Ishikawa (cell line): Measurements from ENCODE around the gene SPIN3.

Source experiments
- CEBPB ChIP-seq: IDR thresholded peaks from 2 replicates; pipeline ENCODE4 v1.6.1; 2012
- CREB1 ChIP-seq: IDR thresholded peaks from 2 replicates; pipeline ENCODE4 v1.6.1; 2012; ENCODE audit warnings: low read depth
- EGR1 ChIP-seq: IDR thresholded peaks from 2 replicates; pipeline ENCODE4 v1.6.1; 2012
- EP300 ChIP-seq: IDR thresholded peaks from 2 replicates; pipeline ENCODE4 v1.6.1; 2012; ENCODE audit warnings: borderline replicate concordance
- MAX ChIP-seq: IDR thresholded peaks from 2 replicates; pipeline ENCODE4 v1.6.1; 2012
- NFIC ChIP-seq: IDR thresholded peaks from 2 replicates; pipeline ENCODE4 v1.6.1; 2012
- RAD21 ChIP-seq: IDR thresholded peaks from 2 replicates; pipeline ENCODE4 v1.6.1; 2012; ENCODE audit warnings: low read depth
- TAF1 ChIP-seq: IDR thresholded peaks from 2 replicates; pipeline ENCODE4 v1.6.1; 2012; ENCODE audit warnings: low read depth, mild to moderate bottlenecking
- TCF12 ChIP-seq: IDR thresholded peaks from 2 replicates; pipeline ENCODE4 v1.6.1; 2012; ENCODE audit warnings: low read depth
- TEAD4 ChIP-seq: IDR thresholded peaks from 2 replicates; pipeline ENCODE4 v1.6.1; 2012
- USF1 ChIP-seq: IDR thresholded peaks from 2 replicates; pipeline ENCODE4 v1.6.1; 2012
- YY1 ChIP-seq: IDR thresholded peaks from 2 replicates; pipeline ENCODE4 v1.6.1; 2012; ENCODE audit warnings: low read depth
- TF ChIP-seq, protein P1 (sequence below): IDR thresholded peaks from 2 replicates; pipeline ENCODE4 v1.6.1; 2012; ENCODE audit warnings: low read depth, mild to moderate bottlenecking

DNA sequence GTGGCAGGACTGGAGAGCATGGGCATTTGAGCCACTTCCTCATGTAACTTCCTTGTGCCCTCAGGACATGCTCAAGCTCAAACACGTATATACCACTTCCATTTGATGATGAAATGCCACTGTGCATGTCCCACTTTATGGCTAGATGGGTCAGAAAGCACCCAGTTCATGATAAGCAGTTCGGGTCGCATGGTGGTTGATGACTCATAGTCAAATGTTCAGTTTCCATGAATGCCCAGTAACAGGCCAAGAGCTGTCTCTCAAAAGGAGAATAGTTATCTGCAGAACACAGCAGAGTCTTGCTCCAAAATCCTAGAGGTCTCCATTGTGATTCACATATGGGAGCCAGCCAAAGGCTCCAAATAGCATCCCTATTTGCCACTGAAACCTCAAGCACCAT lies 48.9 kb upstream of the SPIN3 start:
- no peak for TF ChIP-seq TAF1
- no peak for TF ChIP-seq EP300
- TF ChIP-seq MAX = no peak
- TF ChIP-seq, protein P1, sequence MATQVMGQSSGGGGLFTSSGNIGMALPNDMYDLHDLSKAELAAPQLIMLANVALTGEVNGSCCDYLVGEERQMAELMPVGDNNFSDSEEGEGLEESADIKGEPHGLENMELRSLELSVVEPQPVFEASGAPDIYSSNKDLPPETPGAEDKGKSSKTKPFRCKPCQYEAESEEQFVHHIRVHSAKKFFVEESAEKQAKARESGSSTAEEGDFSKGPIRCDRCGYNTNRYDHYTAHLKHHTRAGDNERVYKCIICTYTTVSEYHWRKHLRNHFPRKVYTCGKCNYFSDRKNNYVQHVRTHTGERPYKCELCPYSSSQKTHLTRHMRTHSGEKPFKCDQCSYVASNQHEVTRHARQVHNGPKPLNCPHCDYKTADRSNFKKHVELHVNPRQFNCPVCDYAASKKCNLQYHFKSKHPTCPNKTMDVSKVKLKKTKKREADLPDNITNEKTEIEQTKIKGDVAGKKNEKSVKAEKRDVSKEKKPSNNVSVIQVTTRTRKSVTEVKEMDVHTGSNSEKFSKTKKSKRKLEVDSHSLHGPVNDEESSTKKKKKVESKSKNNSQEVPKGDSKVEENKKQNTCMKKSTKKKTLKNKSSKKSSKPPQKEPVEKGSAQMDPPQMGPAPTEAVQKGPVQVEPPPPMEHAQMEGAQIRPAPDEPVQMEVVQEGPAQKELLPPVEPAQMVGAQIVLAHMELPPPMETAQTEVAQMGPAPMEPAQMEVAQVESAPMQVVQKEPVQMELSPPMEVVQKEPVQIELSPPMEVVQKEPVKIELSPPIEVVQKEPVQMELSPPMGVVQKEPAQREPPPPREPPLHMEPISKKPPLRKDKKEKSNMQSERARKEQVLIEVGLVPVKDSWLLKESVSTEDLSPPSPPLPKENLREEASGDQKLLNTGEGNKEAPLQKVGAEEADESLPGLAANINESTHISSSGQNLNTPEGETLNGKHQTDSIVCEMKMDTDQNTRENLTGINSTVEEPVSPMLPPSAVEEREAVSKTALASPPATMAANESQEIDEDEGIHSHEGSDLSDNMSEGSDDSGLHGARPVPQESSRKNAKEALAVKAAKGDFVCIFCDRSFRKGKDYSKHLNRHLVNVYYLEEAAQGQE = no peak
- no peak for TF ChIP-seq CEBPB
- TF ChIP-seq RAD21 = no peak
- no peak for TF ChIP-seq CREB1
- no peak for TF ChIP-seq TEAD4
- no peak for TF ChIP-seq USF1
- no peak for TF ChIP-seq EGR1
- no peak for TF ChIP-seq NFIC
- TF ChIP-seq YY1 = no peak
- TF ChIP-seq TCF12 = no peak
